Activated T-helper 17 cell treated with anti-CD3 and anti-CD28 coated beads, Interleukin-2, amount 50 U/mL, for 72 hours (primary cell): ENCODE data around the gene JDP2. TPM values are rescaled to one million over a fixed set of nuclear protein-coding genes. Genes with fewer than 3 reads are reported as not detected.

Source experiments
- ATAC-seq: fragments of 150-1000 bp; cut with Tn5 transposase; replicated peaks from 2 replicates; pipeline ENCODE4 v1.10.0; 2021; ENCODE audit warnings: mild to moderate bottlenecking, moderate library complexity
- H3K27ac Mint-ChIP-seq: one replicate; pipeline ENCODE4 v1.8.0; 2022; ENCODE audit warnings: mixed read lengths
- H3K27me3 Mint-ChIP-seq: one replicate; pipeline ENCODE4 v1.8.0; 2022; ENCODE audit warnings: mixed read lengths
- H3K36me3 Mint-ChIP-seq: one replicate; pipeline ENCODE4 v1.8.0; 2022; ENCODE audit warnings: low read depth, mild to moderate bottlenecking, mixed read lengths
- H3K4me1 Mint-ChIP-seq: one replicate; pipeline ENCODE4 v1.8.0; 2022; ENCODE audit warnings: mixed read lengths
- H3K4me3 Mint-ChIP-seq: one replicate; pipeline ENCODE4 v1.8.0; 2022; ENCODE audit warnings: mild to moderate bottlenecking, mixed read lengths
- H3K9me3 Mint-ChIP-seq: one replicate; pipeline ENCODE4 v1.8.0; 2022; ENCODE audit warnings: mixed read lengths
- total RNA-seq, 2 donors: library from RNA; stranded (reverse); gene quantifications; one replicate each; pipeline ENCODE4 v1.2.3, GENCODE V29; 2022

Gene JDP2
- total RNA-seq, 2 donors from 2014 or later: 0.61 to 1.1 TPM

DNA sequence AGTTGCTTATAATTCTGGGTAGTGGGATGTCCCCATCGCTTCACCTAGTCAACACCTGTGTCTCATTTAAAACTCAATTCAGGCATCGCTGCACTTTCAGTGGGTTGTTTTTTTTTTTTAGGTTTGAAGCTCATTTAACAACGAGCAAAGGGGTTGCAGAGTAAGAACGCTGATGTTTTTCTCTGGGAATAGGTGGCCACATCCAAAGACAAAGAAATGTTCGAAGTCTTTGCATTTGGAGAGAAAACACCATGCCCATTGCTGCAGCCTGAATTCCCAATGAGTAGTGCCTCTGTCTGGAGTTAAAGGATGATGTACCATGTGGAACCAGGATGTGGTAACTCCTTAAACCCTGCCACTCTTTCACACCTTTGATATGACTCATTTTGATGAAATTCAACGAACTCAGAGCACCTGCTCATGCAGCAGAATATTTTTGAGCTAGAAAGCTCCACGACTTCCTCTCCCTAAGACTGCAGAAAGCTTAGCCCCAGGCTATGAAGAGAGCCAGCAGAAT is 59.4 kb downstream of the JDP2 start:
- H3K36me3 Mint-ChIP-seq: no peaks in the 10 kb centered on the region
- peaks cover 13% of the 10 kb centered on the region for H3K4me1 Mint-ChIP-seq
- H3K9me3 Mint-ChIP-seq: no peaks in the 10 kb centered on the region
- no peaks in the 10 kb centered on the region for H3K27me3 Mint-ChIP-seq
- peak overlapping the region; percentile 15 for H3K4me3 Mint-ChIP-seq
- peak; percentile 88 for ATAC-seq
- no peak overlapping the region for H3K27ac Mint-ChIP-seq

DNA sequence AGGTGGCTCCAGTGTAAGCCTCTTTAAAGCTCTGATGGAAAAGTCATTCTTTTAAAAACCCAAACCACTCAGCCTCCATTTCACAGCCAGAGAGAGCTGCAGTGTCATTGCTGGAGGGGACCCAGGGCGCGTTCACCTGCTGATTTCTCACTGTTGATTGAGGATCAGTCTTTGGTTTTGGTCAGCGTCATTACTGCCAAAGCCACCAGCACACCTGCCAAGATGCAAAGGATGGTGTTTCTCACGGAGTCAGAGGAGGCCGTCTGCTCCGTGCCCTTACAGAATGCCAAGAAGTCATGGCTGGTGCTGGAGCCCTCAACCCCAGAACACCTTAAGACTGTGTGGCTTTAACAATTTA is 61.6 kb downstream of the JDP2 start:
- H3K4me1 Mint-ChIP-seq: peaks cover 26% of the 10 kb centered on the region
- no peak for ATAC-seq
- H3K4me3 Mint-ChIP-seq: peak overlapping the region; percentile 64
- no peaks in the 10 kb centered on the region for H3K9me3 Mint-ChIP-seq
- no peaks in the 10 kb centered on the region for H3K27me3 Mint-ChIP-seq
- H3K27ac Mint-ChIP-seq: no peak overlapping the region
- no peaks in the 10 kb centered on the region for H3K36me3 Mint-ChIP-seq

DNA sequence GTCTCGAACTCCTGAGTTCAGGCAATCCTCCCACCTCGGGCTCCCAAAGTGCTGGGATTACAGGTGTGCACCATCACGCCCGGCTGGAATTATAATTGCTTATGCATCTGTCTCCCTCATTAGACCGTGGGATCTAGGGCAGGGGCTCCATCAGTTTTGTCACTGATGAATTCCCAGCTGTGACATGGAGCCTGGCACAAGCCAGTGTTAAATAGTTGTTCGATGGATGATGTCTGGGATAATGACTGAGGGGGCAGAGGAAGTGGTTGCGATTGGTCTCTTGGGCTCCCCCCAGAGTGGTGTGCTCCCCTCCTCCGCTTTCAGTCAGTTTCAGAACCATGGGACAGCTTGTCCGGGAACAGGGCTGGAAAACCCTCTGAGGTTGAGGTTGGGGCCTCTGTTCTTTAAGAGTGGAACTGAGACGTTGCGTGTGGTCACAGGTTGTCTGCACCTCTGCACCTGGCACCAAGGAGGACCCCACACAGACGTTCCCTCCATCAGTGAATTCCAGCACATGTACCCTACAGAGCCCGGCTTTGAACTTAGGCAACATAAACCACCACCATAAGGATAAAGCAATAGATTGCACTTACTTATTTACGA is 63.7 kb downstream of the JDP2 start:
- H3K36me3 Mint-ChIP-seq: no peaks in the 10 kb centered on the region
- no peak overlapping the region for H3K4me3 Mint-ChIP-seq
- H3K27ac Mint-ChIP-seq: no peak overlapping the region
- peaks cover 42% of the 10 kb centered on the region for H3K4me1 Mint-ChIP-seq
- no peaks in the 10 kb centered on the region for H3K27me3 Mint-ChIP-seq
- no peak for ATAC-seq
- no peaks in the 10 kb centered on the region for H3K9me3 Mint-ChIP-seq

DNA sequence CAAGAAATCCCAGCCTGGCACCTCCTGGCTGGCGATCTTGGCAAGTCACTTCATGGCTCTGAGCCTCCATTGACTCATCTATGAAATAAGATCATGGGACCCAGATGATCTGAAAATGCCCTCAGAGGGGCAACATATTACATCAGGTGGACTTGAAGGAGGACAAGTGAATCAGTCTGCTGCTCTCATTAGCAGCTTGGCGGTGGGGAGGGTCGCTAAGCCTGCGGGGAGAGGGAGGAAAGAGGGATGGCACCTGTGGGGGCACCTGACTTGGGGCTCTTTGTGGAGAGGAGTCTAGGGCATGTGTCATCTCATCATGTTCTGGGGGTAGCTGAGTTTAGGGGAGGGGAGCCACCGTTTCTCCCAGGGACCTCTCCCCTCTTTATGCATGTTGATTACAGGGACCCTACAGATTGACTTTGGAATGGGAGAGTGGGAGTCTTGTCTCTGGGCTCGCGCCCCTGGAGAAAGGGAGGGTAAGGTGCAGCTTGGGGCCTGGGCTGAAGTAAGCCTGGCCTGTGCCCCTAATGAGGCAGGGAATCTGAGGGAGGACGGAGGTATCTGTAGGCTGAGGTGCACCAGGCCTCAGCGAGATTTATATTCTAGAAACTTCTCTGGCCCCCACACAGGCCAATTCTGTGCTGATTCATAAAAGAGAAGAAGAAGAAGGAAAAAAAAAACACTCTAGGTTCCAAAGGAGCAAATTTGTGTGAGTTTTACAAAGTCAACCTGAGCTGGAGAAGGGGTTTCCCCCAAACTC is 65.2 kb downstream of the JDP2 start:
- no peaks in the 10 kb centered on the region for H3K27me3 Mint-ChIP-seq
- H3K4me1 Mint-ChIP-seq: peaks cover 44% of the 10 kb centered on the region
- H3K36me3 Mint-ChIP-seq: no peaks in the 10 kb centered on the region
- peak; percentile 57 for ATAC-seq
- H3K9me3 Mint-ChIP-seq: no peaks in the 10 kb centered on the region
- peak overlapping the region; percentile 48 for H3K4me3 Mint-ChIP-seq
- peak overlapping the region; percentile 62 for H3K27ac Mint-ChIP-seq

DNA sequence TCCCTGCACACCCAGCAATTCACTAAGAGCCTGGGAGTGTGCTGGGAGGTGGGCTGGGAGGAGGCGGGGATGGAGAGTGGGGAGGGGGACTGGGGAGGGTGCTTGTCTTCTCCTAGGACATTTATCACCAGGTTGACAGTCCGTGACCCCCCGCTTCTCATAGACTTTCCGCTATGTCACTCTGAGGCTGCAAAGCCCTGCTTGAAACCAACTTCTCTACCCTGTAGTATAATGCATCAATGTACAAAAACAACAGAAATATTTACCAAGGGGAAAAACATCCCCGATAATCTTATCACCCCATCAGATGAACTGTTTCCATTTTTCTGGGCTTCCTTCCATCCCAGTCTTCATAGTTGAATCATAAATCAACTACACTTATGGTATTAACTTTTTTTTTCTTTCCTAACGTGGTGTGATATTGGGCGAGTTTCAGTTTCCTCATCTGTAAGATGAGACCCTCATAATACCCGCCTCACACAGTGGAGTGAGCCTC is 65.8 kb downstream of the JDP2 start:
- H3K9me3 Mint-ChIP-seq: no peaks in the 10 kb centered on the region
- H3K4me1 Mint-ChIP-seq: peaks cover 42% of the 10 kb centered on the region
- no peaks in the 10 kb centered on the region for H3K36me3 Mint-ChIP-seq
- peak; percentile 7 for ATAC-seq
- peak overlapping the region; percentile 62 for H3K27ac Mint-ChIP-seq
- peak overlapping the region; percentile 48 for H3K4me3 Mint-ChIP-seq
- no peaks in the 10 kb centered on the region for H3K27me3 Mint-ChIP-seq

DNA sequence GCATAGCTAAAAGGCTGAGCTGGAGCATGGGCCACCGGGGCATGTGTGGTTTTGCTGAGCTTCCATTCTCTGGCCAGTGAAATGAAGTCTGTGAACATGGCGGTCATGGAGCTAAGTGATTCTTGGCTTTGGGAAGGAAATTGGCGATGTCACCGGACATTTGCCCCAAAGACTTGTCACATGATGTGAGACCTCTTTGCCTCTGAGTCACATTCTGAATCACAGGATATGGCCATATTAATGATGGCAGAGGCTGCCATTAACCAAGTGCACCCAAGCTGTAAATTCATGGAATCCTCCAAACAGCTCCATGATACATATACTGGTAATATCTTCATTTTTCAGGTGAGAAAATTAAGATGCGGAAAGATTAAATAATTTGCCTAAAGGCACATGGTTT is 67.1 kb downstream of the JDP2 start:
- peaks cover 39% of the 10 kb centered on the region for H3K4me1 Mint-ChIP-seq
- no peak for ATAC-seq
- H3K27me3 Mint-ChIP-seq: no peaks in the 10 kb centered on the region
- peak overlapping the region; percentile 46 for H3K4me3 Mint-ChIP-seq
- peak overlapping the region; percentile 73 for H3K27ac Mint-ChIP-seq
- H3K36me3 Mint-ChIP-seq: no peaks in the 10 kb centered on the region
- no peaks in the 10 kb centered on the region for H3K9me3 Mint-ChIP-seq

DNA sequence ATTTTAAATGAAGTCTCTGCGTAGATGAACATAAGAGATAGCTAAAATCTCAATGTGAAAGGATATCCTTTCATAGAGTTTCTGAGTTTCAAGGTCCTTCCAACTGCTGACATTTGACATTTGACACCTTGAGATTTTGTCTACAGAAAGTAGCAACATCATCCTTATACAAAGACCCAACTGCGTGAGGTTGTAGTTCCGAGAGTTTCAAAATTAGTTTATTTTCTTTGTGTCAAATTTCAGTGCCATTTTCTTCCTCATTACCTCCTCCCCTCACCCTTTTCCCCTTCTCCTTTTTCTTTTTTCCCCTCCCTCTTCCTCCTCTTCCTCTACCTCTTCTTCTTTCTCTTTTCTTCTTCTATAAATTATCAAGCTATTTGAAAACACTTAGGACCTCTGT is 67.6 kb downstream of the JDP2 start:
- peak; percentile 33 for ATAC-seq
- H3K27me3 Mint-ChIP-seq: no peaks in the 10 kb centered on the region
- peak overlapping the region; percentile 46 for H3K4me3 Mint-ChIP-seq
- H3K27ac Mint-ChIP-seq: peak overlapping the region; percentile 73
- peaks cover 39% of the 10 kb centered on the region for H3K4me1 Mint-ChIP-seq
- H3K9me3 Mint-ChIP-seq: no peaks in the 10 kb centered on the region
- H3K36me3 Mint-ChIP-seq: no peaks in the 10 kb centered on the region

DNA sequence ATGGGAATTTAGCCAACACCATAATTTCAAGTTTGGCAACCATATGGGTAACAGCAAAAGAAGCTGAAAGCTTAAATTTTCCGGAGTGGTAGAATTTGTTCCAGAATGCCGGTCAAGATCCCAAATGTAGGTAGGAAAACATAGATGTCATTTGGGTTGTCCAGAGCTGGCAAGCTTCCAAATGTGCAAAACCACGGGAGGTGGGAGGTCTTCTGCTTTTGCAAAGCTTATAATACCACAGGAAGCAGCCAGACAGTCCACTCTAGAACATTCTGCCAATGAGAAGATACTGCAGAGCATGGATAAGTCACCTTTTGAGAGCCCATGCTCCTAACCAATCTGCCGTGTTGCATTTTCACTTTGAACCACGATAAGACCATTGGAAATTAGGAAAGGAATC is 68.1 kb downstream of the JDP2 start:
- Mint-ChIP-seq H3K4me3 (peak overlapping the region; percentile 46), H3K27me3 (no peaks in the 10 kb centered on the region), H3K4me1 (peaks cover 39% of the 10 kb centered on the region), H3K9me3 (no peaks in the 10 kb centered on the region), H3K36me3 (no peaks in the 10 kb centered on the region), H3K27ac (peak overlapping the region; percentile 73)
- ATAC-seq: no peak

DNA sequence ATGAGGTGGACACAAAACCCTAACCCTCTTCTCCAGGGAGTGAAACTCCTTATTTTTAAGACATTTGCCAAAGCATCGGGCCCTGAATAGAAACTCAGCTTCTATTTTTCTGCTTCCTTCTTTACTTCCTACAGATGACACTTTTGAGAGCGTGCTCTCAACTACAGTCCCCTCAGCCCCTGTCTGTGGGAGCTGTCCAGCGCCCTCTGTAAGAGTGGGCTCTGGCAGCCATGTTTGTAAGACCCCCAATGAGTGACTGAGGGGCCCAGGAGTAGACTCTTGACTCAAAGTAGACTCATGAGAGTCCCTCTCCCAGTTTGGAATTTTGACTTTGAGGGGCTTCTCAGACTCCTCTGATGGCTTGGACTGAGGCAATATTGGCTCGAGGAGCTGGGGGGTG is 68.9 kb downstream of the JDP2 start:
- Mint-ChIP-seq H3K4me3 (peak overlapping the region; percentile 21), H3K27ac (peak overlapping the region; percentile 9), H3K36me3 (no peaks in the 10 kb centered on the region), H3K9me3 (no peaks in the 10 kb centered on the region), H3K27me3 (no peaks in the 10 kb centered on the region), H3K4me1 (peaks cover 39% of the 10 kb centered on the region)
- ATAC-seq: no peak

DNA sequence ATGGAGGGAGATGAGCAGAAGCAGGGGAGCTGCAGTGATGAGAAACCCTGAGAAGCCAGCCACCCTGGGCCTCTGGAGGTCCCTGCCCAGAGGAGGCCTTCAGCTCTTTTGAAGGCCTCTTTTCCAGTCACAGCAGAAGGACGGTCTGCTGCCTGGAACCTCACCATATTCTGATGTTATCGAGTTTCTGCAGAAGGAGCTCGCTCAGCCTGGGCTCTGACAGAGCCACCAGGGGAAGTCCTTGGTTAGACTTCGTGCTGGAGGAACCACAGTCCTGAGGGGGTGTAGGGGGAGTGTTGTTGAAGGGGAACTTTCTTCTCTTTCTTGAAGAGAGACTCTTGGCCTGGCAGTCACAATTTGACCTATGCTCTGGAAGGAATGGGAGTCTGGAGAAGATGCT is 69.4 kb downstream of the JDP2 start:
- Mint-ChIP-seq H3K4me3 (peak overlapping the region; percentile 21), H3K4me1 (peaks cover 39% of the 10 kb centered on the region), H3K27me3 (no peaks in the 10 kb centered on the region), H3K27ac (peak overlapping the region; percentile 9), H3K36me3 (no peaks in the 10 kb centered on the region), H3K9me3 (no peaks in the 10 kb centered on the region)
- peak; percentile 68 for ATAC-seq

DNA sequence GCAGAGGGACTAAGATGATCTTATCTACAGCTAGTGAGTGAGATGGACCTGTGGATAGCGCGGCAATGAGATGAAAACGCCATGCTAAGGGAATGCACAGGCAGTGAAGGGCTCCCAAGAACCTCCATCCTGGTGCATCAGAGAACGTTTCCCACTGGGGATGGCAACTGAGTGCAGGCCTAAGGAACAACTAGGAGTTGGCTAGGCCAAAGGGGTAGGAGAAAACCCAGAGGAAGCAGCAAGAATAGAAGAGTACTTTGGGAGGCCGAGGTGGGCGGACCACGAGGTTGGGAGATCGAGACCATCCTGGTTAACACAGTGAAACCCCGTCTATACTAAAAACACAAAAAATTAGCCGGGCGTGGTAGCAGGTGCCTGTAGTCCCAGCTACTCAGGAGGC is 69.9 kb downstream of the JDP2 start:
- Mint-ChIP-seq H3K4me1 (peaks cover 39% of the 10 kb centered on the region), H3K4me3 (peak overlapping the region; percentile 21), H3K27me3 (no peaks in the 10 kb centered on the region), H3K27ac (peak overlapping the region; percentile 9), H3K36me3 (no peaks in the 10 kb centered on the region), H3K9me3 (no peaks in the 10 kb centered on the region)
- no peak for ATAC-seq

DNA sequence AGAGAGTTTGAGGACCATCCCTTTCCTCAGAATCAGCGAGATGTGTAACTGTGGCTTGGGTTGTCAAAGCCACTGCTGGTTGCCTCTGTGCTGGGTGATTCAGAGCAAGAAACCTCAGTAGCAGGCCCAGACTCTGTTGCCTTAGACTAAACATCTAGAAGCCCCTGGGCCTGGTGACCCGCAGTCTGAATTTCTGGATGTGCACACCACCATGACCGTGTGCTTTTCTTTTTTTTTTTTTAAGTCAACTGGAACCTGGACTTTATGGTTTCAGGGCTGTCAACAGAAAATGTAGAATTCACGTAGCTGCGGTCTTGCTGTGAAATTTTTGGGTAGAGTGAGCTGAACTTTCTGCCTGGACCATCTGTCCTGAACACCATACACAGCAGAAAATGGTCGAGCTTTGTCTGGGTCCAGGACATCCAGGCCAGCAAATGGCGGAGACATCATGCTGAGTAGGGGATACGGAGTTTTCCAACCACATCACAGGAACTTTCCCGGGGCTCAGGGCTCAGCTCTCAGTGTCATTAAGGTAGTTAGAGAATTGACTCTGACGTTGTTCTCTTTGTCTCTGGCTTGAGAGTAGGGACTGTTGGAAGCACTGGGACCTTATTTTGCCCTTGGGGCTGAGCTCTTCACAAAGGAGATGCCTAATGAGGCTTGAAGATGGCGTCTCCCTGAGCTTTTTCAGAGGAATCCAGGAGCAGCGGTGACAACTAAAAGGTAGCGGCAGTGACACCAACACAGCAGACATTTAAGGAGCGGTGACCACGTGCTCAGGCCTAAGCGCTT is 71.5 kb downstream of the JDP2 start:
- Mint-ChIP-seq H3K27ac (peak overlapping the region; percentile 55), H3K4me1 (peaks cover 26% of the 10 kb centered on the region), H3K36me3 (no peaks in the 10 kb centered on the region), H3K9me3 (no peaks in the 10 kb centered on the region), H3K27me3 (no peaks in the 10 kb centered on the region), H3K4me3 (peak overlapping the region; percentile 15)
- peak; percentile 73 for ATAC-seq

DNA sequence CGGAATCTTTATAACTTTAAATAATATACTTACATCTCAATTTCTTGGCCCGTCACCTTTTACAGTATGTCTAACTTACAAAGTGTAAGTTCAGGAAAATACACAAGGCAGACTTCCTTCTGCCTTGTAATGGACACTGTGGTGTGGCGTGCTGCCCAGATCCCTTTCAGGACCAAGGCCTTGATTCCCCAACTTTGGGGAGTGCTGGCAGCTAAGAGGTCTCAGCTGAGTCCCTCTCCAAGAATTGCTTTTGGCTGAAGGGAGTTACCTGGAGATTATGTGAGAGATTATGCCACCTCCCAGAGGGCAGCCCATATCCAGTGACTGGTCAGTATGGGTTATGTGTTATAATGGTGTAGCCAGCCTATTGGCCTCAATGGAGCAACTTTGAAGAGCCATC is 73.3 kb downstream of the JDP2 start:
- H3K27ac Mint-ChIP-seq: no peak overlapping the region

DNA sequence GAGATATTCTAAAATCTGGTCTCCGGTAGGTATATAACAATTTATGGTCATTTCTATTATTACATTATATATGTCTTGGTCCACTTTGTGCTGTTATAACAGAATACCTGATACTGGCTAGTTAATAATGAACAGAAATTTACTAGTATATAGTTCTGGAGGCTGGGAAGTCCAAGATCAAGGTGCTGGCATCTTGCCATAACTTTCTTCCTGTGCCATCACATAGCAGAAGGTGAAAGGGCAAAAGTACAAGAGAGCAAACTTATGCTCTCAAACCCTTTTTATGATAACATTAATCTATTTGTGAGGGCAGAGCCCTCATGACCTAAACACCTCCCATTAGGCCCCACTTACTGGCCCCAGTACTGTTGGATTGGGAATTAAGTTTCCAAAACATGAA is 76.6 kb downstream of the JDP2 start:
- H3K27ac Mint-ChIP-seq: no peak overlapping the region
- no peak overlapping the region for H3K4me3 Mint-ChIP-seq
- H3K36me3 Mint-ChIP-seq: no peaks in the 10 kb centered on the region
- no peaks in the 10 kb centered on the region for H3K27me3 Mint-ChIP-seq
- H3K4me1 Mint-ChIP-seq: no peaks in the 10 kb centered on the region
- ATAC-seq: no peak
- no peaks in the 10 kb centered on the region for H3K9me3 Mint-ChIP-seq

More for the DNA sequence above, 73.3 kb downstream of the JDP2 start:
- H3K4me1 Mint-ChIP-seq: peaks cover 13% of the 10 kb centered on the region
- H3K36me3 Mint-ChIP-seq: no peaks in the 10 kb centered on the region
- H3K9me3 Mint-ChIP-seq: no peaks in the 10 kb centered on the region
- ATAC-seq: no peak
- no peaks in the 10 kb centered on the region for H3K27me3 Mint-ChIP-seq
- H3K4me3 Mint-ChIP-seq: no peak overlapping the region
